HEK293 (cell line): ENCODE data around the gene SPTY2D1.
A peak's percentile ranks its signal among the peaks of the same experiment; 100 is the strongest.
"Not testable (repeated sequence)": the region's sequence is repeated elsewhere in the genome, so short reads cannot be mapped to it uniquely, and the experiment has no call there.

Experiments
- CTCF ChIA-PET: fragments of 350-600 bp; formaldehyde crosslinking; extraction: SDS; loops from one replicate; lab custom pipeline; 2021; ENCODE audit warnings: antibody characterized with exemption; lab: Yijun Ruan, JAX
- POLR2A ChIA-PET: fragments of 300-600 bp; formaldehyde crosslinking; extraction: SDS; loops from one replicate; lab custom pipeline; 2020; ENCODE audit warnings: antibody characterized with exemption, inconsistent platforms; lab: Yijun Ruan, JAX
- H3K27ac ChIP-seq: fragments of 200-500 bp; sonication (Bioruptor generic); 2 replicates; pipeline ENCODE4 v1.5.1; 2014; ENCODE audit warnings: low read depth, low read length, control low read depth, inconsistent platforms; ENCODE audit errors: extremely low read depth
- H3K36me3 ChIP-seq, 2 experiments: fragments of 200-500 bp in 1 of 2; sonication (Bioruptor generic) in 1 of 2; 1 replicate in 1 of 2; 2 replicates in 1 of 2; pipeline ENCODE4 v1.5.1; 2014 to 2017; ENCODE audit warnings: inconsistent platforms in 2 of 2, low read length in 2 of 2; ENCODE audit not compliant: control insufficient read depth in 2 of 2, insufficient read depth in 1 of 2
- H3K4me1 ChIP-seq: fragments of 200-500 bp; sonication (Bioruptor generic); 2 replicates; pipeline ENCODE4 v1.5.1; 2014; ENCODE audit warnings: mild to moderate bottlenecking, low read length, inconsistent platforms; ENCODE audit not compliant: control insufficient read depth, insufficient read depth
- H3K4me3 ChIP-seq: 2 replicates; pipeline ENCODE4 v1.5.1; 2011; ENCODE audit warnings: low read depth, mild to moderate bottlenecking, control low read depth, low read length, moderate library complexity
- H3K9me3 ChIP-seq: fragments of 200-500 bp; sonication (Bioruptor generic); 2 replicates; pipeline ENCODE4 v1.5.1; 2014; ENCODE audit warnings: low read depth, low read length, inconsistent platforms; ENCODE audit not compliant: control insufficient read depth, insufficient read depth
- BCL6B ChIP-seq: fragments of 450-650 bp; formaldehyde crosslinking; IDR thresholded peaks from 2 replicates; pipeline ENCODE4 v1.5.1; 2017; ENCODE audit warnings: missing biosample characterization, missing genetic modification characterization
- MYNN ChIP-seq: fragments of 450-650 bp; formaldehyde crosslinking; IDR thresholded peaks from 2 replicates; pipeline ENCODE4 v1.5.1; 2016; ENCODE audit warnings: missing biosample characterization, missing genetic modification characterization, borderline replicate concordance
- PRDM1 ChIP-seq: fragments of 450-650 bp; formaldehyde crosslinking; IDR thresholded peaks from 2 replicates; pipeline ENCODE4; 2016; ENCODE audit warnings: missing biosample characterization, missing genetic modification characterization
- REPIN1 ChIP-seq: fragments of 450-650 bp; formaldehyde crosslinking; IDR thresholded peaks from 2 replicates; pipeline ENCODE4 v1.5.1; 2017; ENCODE audit warnings: missing biosample characterization, missing genetic modification characterization, low read depth
- SCRT2 ChIP-seq: fragments of 450-650 bp; formaldehyde crosslinking; IDR thresholded peaks from 2 replicates; pipeline ENCODE4 v1.5.1; 2016; ENCODE audit warnings: missing biosample characterization, missing genetic modification characterization
- ZBTB17 ChIP-seq: fragments of 450-650 bp; formaldehyde crosslinking; IDR thresholded peaks from 2 replicates; pipeline ENCODE4 v1.5.1; 2016; ENCODE audit warnings: missing biosample characterization, missing genetic modification characterization
- ZFP69B ChIP-seq: fragments of 450-650 bp; formaldehyde crosslinking; IDR thresholded peaks from 2 replicates; pipeline ENCODE4 v1.5.1; 2016; ENCODE audit warnings: missing biosample characterization, missing genetic modification characterization
- ZNF202 ChIP-seq: fragments of 450-650 bp; formaldehyde crosslinking; IDR thresholded peaks from 2 replicates; pipeline ENCODE4 v1.5.1; 2016; ENCODE audit warnings: missing biosample characterization, missing genetic modification characterization, borderline replicate concordance
- ZNF37A ChIP-seq: fragments of 450-650 bp; IDR thresholded peaks from 2 replicates; pipeline ENCODE4 v1.5.1; 2018; ENCODE audit warnings: missing biosample characterization, missing genetic modification characterization
- ZNF544 ChIP-seq: fragments of 450-650 bp; formaldehyde crosslinking; IDR thresholded peaks from 2 replicates; pipeline ENCODE4 v1.5.0; 2017; ENCODE audit warnings: missing biosample characterization, missing genetic modification characterization
- ZNF692 ChIP-seq: fragments of 450-650 bp; formaldehyde crosslinking; IDR thresholded peaks from 2 replicates; pipeline ENCODE4 v1.5.1; 2016; ENCODE audit warnings: missing biosample characterization, missing genetic modification characterization
- ZSCAN4 ChIP-seq: fragments of 450-650 bp; formaldehyde crosslinking; IDR thresholded peaks from 2 replicates; pipeline ENCODE4 v1.5.1; 2017; ENCODE audit warnings: missing biosample characterization, missing genetic modification characterization
- TF ChIP-seq, protein P1 (sequence below): fragments of 450-650 bp; IDR thresholded peaks from 2 replicates; pipeline ENCODE4 v1.5.1; 2018; ENCODE audit warnings: missing biosample characterization, missing genetic modification characterization
- TF ChIP-seq, protein P2 (sequence below): fragments of 450-650 bp; formaldehyde crosslinking; IDR thresholded peaks from 2 replicates; pipeline ENCODE4 v1.5.1; 2016; ENCODE audit warnings: missing biosample characterization, missing genetic modification characterization, borderline replicate concordance
- TF ChIP-seq, protein P3 (sequence below): fragments of 450-650 bp; formaldehyde crosslinking; IDR thresholded peaks from 2 replicates; pipeline ENCODE4 v1.5.1; 2016; ENCODE audit warnings: missing biosample characterization, missing genetic modification characterization
- TF ChIP-seq, protein P4 (sequence below): fragments of 450-650 bp; formaldehyde crosslinking; IDR thresholded peaks from 2 replicates; pipeline ENCODE4 v1.5.1; 2017; ENCODE audit warnings: missing biosample characterization, missing genetic modification characterization

SPTY2D1 gene

GRCh38 chr11:18650353-18650752 is 16.2 kb upstream of the SPTY2D1 start:
- no peaks in the 10 kb centered on the region for H3K9me3 ChIP-seq
- no peaks in the 10 kb centered on the region for H3K36me3 ChIP-seq
- no peak for TF ChIP-seq ZFP69B
- no peak for TF ChIP-seq ZSCAN4 (tag by site-specific recombination)
- TF ChIP-seq ZNF202 (tag by site-specific recombination), result no peak
- no peak for TF ChIP-seq ZNF37A (tag by site-specific recombination)
- TF ChIP-seq BCL6B (tag by site-specific recombination), result no peak
- no peak for TF ChIP-seq MYNN
- TF ChIP-seq ZNF544, result no peak
- no peak overlapping the region for H3K27ac ChIP-seq
- H3K4me3 ChIP-seq, result no peak overlapping the region
- ChIA-PET CTCF (interaction anchor here (0.6 to 4.6 kb wide), 15 partner anchors 10 to 1226 kb away, joined by 3 to 24 read pairs (median 5); partner anchors contain the start of gene SPTY2D1), POLR2A (no interaction called here)
- no peaks in the 10 kb centered on the region for H3K4me1 ChIP-seq

DNA sequence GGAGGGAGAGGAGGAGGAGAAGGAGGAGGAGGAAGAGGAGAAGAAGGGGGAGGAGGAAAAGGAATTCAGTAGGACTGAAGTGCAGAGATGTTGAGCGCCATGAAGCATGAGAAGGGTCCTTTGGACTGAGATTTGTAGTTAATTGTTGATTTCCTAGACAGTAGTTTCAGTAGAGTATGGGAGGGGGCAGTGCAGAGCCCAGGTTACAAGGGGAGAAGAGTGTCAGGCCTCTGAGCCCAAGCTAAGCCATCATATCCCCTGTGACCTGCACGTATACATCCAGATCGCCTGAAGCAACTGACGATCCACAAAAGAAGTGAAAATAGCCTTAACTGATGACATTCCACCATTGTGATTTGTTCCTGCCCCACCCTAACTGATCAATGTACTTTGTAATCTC is 8.9 kb upstream of the SPTY2D1 start:
- H3K36me3 ChIP-seq, POLR2A ChIA-PET, H3K27ac ChIP-seq, H3K9me3 ChIP-seq, H3K4me1 ChIP-seq, H3K4me3 ChIP-seq, CTCF ChIA-PET: not testable (repeated sequence)
- TF ChIP-seq, protein P1, sequence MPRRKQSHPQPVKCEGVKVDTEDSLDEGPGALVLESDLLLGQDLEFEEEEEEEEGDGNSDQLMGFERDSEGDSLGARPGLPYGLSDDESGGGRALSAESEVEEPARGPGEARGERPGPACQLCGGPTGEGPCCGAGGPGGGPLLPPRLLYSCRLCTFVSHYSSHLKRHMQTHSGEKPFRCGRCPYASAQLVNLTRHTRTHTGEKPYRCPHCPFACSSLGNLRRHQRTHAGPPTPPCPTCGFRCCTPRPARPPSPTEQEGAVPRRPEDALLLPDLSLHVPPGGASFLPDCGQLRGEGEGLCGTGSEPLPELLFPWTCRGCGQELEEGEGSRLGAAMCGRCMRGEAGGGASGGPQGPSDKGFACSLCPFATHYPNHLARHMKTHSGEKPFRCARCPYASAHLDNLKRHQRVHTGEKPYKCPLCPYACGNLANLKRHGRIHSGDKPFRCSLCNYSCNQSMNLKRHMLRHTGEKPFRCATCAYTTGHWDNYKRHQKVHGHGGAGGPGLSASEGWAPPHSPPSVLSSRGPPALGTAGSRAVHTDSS, result peak; percentile 36; the same call in 1 of the 2 replicates

DNA sequence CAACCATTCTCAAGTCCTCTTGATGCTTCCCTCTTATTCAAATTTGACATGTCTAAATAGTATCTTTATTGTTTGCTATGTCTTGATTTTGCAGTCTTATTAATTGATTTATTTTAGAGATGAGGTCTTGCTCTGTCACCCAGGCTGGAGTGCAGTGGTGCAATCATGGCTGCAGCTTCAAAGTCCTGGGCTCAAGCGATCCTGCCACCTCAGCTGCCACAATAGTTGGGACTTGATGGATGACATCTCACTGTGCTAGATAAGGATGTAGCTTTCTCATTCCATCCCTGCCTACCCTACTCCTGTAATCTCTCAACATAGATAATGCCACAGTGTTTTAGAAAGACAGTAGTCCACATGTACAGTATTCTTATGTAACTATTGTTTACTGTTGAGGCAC is 7.5 kb upstream of the SPTY2D1 start:
- ChIA-PET CTCF (interaction anchor here (0.6 to 3.4 kb wide), 2 partner anchors 10 to 80 kb away, joined by 6 to 24 read pairs; no protein-coding TSS in a partner anchor), POLR2A (no interaction called here)
- H3K9me3 ChIP-seq, result no peaks in the 10 kb centered on the region
- no peaks in the 10 kb centered on the region for H3K4me1 ChIP-seq
- no peaks in the 10 kb centered on the region for H3K36me3 ChIP-seq
- TF ChIP-seq ZNF692 (tag by site-specific recombination), result no peak
- H3K4me3 ChIP-seq, result no peak overlapping the region
- no peak overlapping the region for H3K27ac ChIP-seq

- no peaks in the 10 kb centered on the region for H3K4me1 ChIP-seq
- POLR2A ChIA-PET, result interaction anchor here (0.6 to 2.3 kb wide), 17 partner anchors 10 to 528 kb away, joined by 3 to 21 read pairs (median 4); partner anchors contain the start of genes LDHA, SAAL1, TMEM86A and TSG101
- no peaks in the 10 kb centered on the region for H3K9me3 ChIP-seq
- H3K36me3 ChIP-seq, result no peaks in the 10 kb centered on the region
- peak overlapping the region; percentile 91 for H3K4me3 ChIP-seq
- CTCF ChIA-PET, result interaction anchor here (0.6 to 2.5 kb wide), 8 partner anchors 9 to 1244 kb away, joined by 3 to 18 read pairs (median 3); no protein-coding TSS in a partner anchor
- peak overlapping the region; percentile 18; the same call in 1 of the 2 replicates for H3K27ac ChIP-seq
- TF ChIP-seq, protein P2, sequence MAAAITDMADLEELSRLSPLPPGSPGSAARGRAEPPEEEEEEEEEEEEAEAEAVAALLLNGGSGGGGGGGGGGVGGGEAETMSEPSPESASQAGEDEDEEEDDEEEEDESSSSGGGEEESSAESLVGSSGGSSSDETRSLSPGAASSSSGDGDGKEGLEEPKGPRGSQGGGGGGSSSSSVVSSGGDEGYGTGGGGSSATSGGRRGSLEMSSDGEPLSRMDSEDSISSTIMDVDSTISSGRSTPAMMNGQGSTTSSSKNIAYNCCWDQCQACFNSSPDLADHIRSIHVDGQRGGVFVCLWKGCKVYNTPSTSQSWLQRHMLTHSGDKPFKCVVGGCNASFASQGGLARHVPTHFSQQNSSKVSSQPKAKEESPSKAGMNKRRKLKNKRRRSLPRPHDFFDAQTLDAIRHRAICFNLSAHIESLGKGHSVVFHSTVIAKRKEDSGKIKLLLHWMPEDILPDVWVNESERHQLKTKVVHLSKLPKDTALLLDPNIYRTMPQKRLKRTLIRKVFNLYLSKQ, result no peak
- no peak for TF ChIP-seq REPIN1 (tag by site-specific recombination)
- TF ChIP-seq, protein P3, sequence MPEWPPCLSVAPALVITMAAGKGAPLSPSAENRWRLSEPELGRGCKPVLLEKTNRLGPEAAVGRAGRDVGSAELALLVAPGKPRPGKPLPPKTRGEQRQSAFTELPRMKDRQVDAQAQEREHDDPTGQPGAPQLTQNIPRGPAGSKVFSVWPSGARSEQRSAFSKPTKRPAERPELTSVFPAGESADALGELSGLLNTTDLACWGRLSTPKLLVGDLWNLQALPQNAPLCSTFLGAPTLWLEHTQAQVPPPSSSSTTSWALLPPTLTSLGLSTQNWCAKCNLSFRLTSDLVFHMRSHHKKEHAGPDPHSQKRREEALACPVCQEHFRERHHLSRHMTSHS (tag by site-specific recombination), result no peak
- 0 out of 2 replicates have a peak, but pooled peaks have one; percentile 9 for TF ChIP-seq SCRT2 (tag by site-specific recombination)
- TF ChIP-seq, protein P4, sequence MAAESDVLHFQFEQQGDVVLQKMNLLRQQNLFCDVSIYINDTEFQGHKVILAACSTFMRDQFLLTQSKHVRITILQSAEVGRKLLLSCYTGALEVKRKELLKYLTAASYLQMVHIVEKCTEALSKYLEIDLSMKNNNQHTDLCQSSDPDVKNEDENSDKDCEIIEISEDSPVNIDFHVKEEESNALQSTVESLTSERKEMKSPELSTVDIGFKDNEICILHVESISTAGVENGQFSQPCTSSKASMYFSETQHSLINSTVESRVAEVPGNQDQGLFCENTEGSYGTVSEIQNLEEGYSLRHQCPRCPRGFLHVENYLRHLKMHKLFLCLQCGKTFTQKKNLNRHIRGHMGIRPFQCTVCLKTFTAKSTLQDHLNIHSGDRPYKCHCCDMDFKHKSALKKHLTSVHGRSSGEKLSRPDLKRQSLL, result no peak
- TF ChIP-seq ZBTB17, result 0 out of 2 replicates have a peak, but pooled peaks have one; percentile 20
- TF ChIP-seq PRDM1, result no peak
Measured at GRCh38 chr11:18633256-18634139, 644 bp downstream of the SPTY2D1 start.
